ENCODE measurements around the gene KDM2B.

The KDM2B gene

GRCh38 chr12:121511916-121512315 lies 68.9 kb downstream of the KDM2B start:
- no peak for DNase-seq (ENCODE audit: low read depth)
- no peak overlapping the region for H3K4me3 ChIP-seq (ENCODE audit: low read depth, low read length)
- no peak for TF ChIP-seq CTCF (IDR thresholded peaks at IDR 0.05; ENCODE audit: low read depth, low read length, missing control alignments)

DNA sequence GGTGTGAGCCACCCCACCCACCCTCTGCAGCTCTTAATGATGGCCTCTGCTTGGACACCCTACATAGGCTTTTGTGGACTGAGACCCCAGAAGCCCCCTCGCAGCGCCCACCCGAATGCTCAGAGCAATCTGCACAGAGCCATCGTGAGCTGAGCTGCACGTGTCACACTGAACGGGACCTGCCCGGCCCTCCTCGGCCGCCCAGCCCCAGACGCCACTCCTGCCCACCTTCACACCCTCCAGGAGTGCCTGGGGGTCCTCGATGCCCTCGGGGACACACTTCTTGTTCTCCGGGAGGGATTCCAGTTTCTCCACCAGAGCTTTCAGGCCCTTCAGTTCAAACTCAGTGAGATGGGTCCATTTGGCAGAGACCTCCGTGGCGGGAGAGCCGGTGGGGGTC lies 71.5 kb downstream of the KDM2B start:
- no peak for DNase-seq (ENCODE audit: low read depth)
- H3K4me3 ChIP-seq (ENCODE audit: low read depth, low read length): no peak overlapping the region
- TF ChIP-seq CTCF (IDR thresholded peaks at IDR 0.05; ENCODE audit: low read depth, low read length, missing control alignments): no peak

- no peak overlapping the region for H3K4me3 ChIP-seq (ENCODE audit: low read depth, low read length)
- no peak for DNase-seq (ENCODE audit: low read depth)
- TF ChIP-seq CTCF (IDR thresholded peaks at IDR 0.05; ENCODE audit: low read depth, low read length, missing control alignments): no peak
These were observed 72.3 kb downstream of the KDM2B start for GRCh38 chr12:121508533-121508932.

- TF ChIP-seq CTCF (IDR thresholded peaks at IDR 0.05; ENCODE audit: low read depth, low read length, missing control alignments): no peak
- no peak for DNase-seq (ENCODE audit: low read depth)
- no peak overlapping the region for H3K4me3 ChIP-seq (ENCODE audit: low read depth, low read length)
These were observed 72.8 kb downstream of the KDM2B start for GRCh38 chr12:121507984-121508383.

DNA sequence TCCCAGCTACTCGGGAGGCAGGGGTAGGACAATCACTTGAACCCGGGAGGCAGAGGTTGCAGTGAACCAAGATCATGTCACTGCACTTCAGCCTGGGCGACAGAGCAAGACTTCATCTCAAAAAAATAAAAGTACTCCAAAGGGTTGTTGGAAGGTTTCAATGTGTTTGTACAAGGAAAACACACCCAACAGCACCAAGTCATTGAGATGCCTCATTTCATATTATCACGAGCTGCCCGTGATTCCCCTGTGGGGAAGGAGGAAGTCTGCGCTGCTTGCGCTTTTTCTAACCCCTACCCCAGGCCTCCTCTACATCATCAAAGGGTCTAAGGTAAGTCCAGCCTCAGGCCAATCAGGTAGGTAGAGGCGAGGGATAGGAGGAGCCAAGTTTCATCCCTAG lies 73.6 kb downstream of the KDM2B start:
- DNase-seq (ENCODE audit: low read depth): no peak
- H3K4me3 ChIP-seq (ENCODE audit: low read depth, low read length): no peak overlapping the region
- TF ChIP-seq CTCF (IDR thresholded peaks at IDR 0.05; ENCODE audit: low read depth, low read length, missing control alignments): no peak

DNA sequence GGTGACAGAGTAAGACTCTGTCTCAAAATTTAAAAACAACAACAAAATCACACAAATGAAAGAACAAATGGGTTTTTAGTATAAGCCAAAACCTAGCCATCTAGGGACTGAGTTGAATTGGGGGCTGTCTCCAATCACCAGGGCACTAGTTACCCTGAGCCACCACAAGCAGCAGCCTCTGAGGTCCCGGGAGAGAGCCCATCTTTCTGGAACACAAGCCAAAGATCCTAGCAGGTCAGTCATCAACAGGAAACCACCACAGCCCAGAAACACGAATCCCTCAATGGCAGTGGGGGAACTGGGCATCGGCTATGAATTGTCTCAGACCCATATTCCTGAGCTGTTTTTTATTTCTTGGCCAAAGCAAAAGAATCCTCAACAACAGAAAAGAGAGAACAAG lies 75.3 kb downstream of the KDM2B start:
- TF ChIP-seq CTCF (IDR thresholded peaks at IDR 0.05; ENCODE audit: low read depth, low read length, missing control alignments): no peak
- DNase-seq (ENCODE audit: low read depth): no peak
- no peak overlapping the region for H3K4me3 ChIP-seq (ENCODE audit: low read depth, low read length)

- no peak overlapping the region for H3K4me3 ChIP-seq (ENCODE audit: low read depth, low read length)
- TF ChIP-seq CTCF (IDR thresholded peaks at IDR 0.05; ENCODE audit: low read depth, low read length, missing control alignments): no peak
- DNase-seq (ENCODE audit: low read depth): no peak
These were observed 76.3 kb downstream of the KDM2B start for GRCh38 chr12:121504505-121504904.

Measured in GM12864 (cell line).